ENCODE results near the gene JAZF1. TPM values are rescaled to one million over a fixed set of nuclear protein-coding genes. Genes with fewer than 3 reads are reported as not detected.

Gene JAZF1
- total RNA-seq, 1 experiment from 2014 or later: 9.1 TPM

- H3K79me2 ChIP-seq (ENCODE audit: insufficient read depth, low read length): no peaks in the 10 kb centered on the region
- no peaks in the 10 kb centered on the region for H3K27me3 ChIP-seq (ENCODE audit: insufficient read depth, low read length)
- Mint-ChIP-seq H3K27ac (no peak overlapping the region), H3K27me3 (ENCODE audit: low read depth) (no peaks in the 10 kb centered on the region), H3K36me3 (ENCODE audit: insufficient read depth in 1 of 3, low read depth in 3 of 3) (no peaks in the 10 kb centered on the region), H3K4me1 (peaks cover 7 to 15% of the 10 kb centered on the region in 2 experiments), H3K4me3 (no peak overlapping the region), H3K9me3 (no peaks in the 10 kb centered on the region)
- no peak overlapping the region for H2BK15ac ChIP-seq (ENCODE audit: low read depth, low read length)
- no CpG with 5 or more reads among the region's 1 CpG for WGBS (ENCODE audit: extremely low coverage, insufficient read length, low lambda C conversion rate)
- no peak overlapping the region for H3K27ac ChIP-seq (ENCODE audit: insufficient read length, low read depth, low read length)
- no peak overlapping the region for H3K56ac ChIP-seq (ENCODE audit: insufficient read length, low read depth, low read length)
- no peak overlapping the region for H4K91ac ChIP-seq (ENCODE audit: insufficient read length, low read depth, low read length)
- no peak overlapping the region for H2AFZ ChIP-seq (ENCODE audit: low read length)
- H3K23me2 ChIP-seq (ENCODE audit: insufficient read length, low read depth, low read length, poor library complexity, severe bottlenecking): no peaks in the 10 kb centered on the region
- H2BK20ac ChIP-seq (ENCODE audit: low read depth, low read length, poor library complexity, severe bottlenecking): no peak overlapping the region
- no peaks in the 10 kb centered on the region for H3K79me1 ChIP-seq (ENCODE audit: insufficient read depth, low read depth, low read length, poor library complexity, severe bottlenecking)
- H3K18ac ChIP-seq (ENCODE audit: insufficient read length, low read depth, low read length): no peak overlapping the region
- no peaks in the 10 kb centered on the region for H4K20me1 ChIP-seq (ENCODE audit: control insufficient read depth, insufficient read depth, insufficient read length)
- H3K4ac ChIP-seq (ENCODE audit: low read depth, low read length): no peak overlapping the region
- H4K5ac ChIP-seq (ENCODE audit: insufficient read length, low read depth, low read length): no peak overlapping the region
- H4K8ac ChIP-seq (replicated peaks; ENCODE audit: insufficient read length, low read depth, low read length): no peak overlapping the region
- H3K9me3 ChIP-seq (ENCODE audit: control insufficient read depth, low read depth, low read length): no peaks in the 10 kb centered on the region
- no peak overlapping the region for H3K23ac ChIP-seq (ENCODE audit: insufficient read length, low read depth, low read length)
- TF ChIP-seq, protein P1, sequence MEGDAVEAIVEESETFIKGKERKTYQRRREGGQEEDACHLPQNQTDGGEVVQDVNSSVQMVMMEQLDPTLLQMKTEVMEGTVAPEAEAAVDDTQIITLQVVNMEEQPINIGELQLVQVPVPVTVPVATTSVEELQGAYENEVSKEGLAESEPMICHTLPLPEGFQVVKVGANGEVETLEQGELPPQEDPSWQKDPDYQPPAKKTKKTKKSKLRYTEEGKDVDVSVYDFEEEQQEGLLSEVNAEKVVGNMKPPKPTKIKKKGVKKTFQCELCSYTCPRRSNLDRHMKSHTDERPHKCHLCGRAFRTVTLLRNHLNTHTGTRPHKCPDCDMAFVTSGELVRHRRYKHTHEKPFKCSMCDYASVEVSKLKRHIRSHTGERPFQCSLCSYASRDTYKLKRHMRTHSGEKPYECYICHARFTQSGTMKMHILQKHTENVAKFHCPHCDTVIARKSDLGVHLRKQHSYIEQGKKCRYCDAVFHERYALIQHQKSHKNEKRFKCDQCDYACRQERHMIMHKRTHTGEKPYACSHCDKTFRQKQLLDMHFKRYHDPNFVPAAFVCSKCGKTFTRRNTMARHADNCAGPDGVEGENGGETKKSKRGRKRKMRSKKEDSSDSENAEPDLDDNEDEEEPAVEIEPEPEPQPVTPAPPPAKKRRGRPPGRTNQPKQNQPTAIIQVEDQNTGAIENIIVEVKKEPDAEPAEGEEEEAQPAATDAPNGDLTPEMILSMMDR (conservative IDR thresholded peaks at IDR 0.05): no peak
- H3T11ph ChIP-seq (ENCODE audit: low read length): no peak overlapping the region
- H3K4me2 ChIP-seq (ENCODE audit: insufficient read depth, insufficient read length, low read length): no peak overlapping the region
- no peak overlapping the region for H2BK120ac ChIP-seq (ENCODE audit: low read depth, low read length, poor library complexity, severe bottlenecking)
- no peak overlapping the region for H2BK12ac ChIP-seq (ENCODE audit: insufficient read length, low read depth, low read length)
- no peaks in the 10 kb centered on the region; the same call in 1 of the 2 replicates for H3K4me1 ChIP-seq (ENCODE audit: insufficient read depth, low read length)
- H2BK5ac ChIP-seq (ENCODE audit: insufficient read length, low read length): no peak overlapping the region
- no peak overlapping the region for H3K9ac ChIP-seq (ENCODE audit: extremely low read depth, insufficient read length, low read length)
- no peak for DNase-seq
- no peak overlapping the region for H2AK5ac ChIP-seq (ENCODE audit: insufficient read length, low read length)
- no peak overlapping the region for H3K14ac ChIP-seq (ENCODE audit: insufficient read depth, low read length)
Observed at GRCh38 chr7:28132959-28133870, 47.4 kb downstream of the JAZF1 start.
